Activated T-cell treated with anti-CD3 and anti-CD28 coated beads, Interleukin-2, amount 50 U/mL, for 72 hours (primary cell): ENCODE results near the gene OR4K1. TPM values are rescaled to one million over a fixed set of nuclear protein-coding genes. Genes with fewer than 3 reads are reported as not detected.

Experiments used
- ATAC-seq, 2 donors: fragments of 150-1000 bp; cut with Tn5 transposase; replicated peaks in 1 of 2; 2 replicates each; pipeline ENCODE4 v1.10.0; 2021; ENCODE audit warnings: moderate library complexity in 2 of 2, mild to moderate bottlenecking in 1 of 2
- DNase-seq, 2 donors: peaks; one replicate each; pipeline ENCODE4 v3.0.0; 2021 to 2022; ENCODE audit warnings: mixed read lengths in 1 of 2
- H3K27ac Mint-ChIP-seq: one replicate; pipeline ENCODE4 v1.8.0; 2022; ENCODE audit warnings: mild to moderate bottlenecking, moderate library complexity, mixed read lengths
- H3K27me3 Mint-ChIP-seq: one replicate; pipeline ENCODE4 v1.8.0; 2022; ENCODE audit warnings: low read depth, mixed read lengths
- H3K36me3 Mint-ChIP-seq, 2 donors: one replicate each; pipeline ENCODE4 v1.8.0; 2022; ENCODE audit warnings: mixed read lengths in 2 of 2, mild to moderate bottlenecking in 1 of 2; ENCODE audit not compliant: insufficient read depth in 2 of 2
- H3K4me1 Mint-ChIP-seq: one replicate; pipeline ENCODE4 v1.8.0; 2022; ENCODE audit warnings: low read depth, mixed read lengths
- H3K4me3 Mint-ChIP-seq, 2 donors: one replicate each; pipeline ENCODE4 v1.8.0; 2022; ENCODE audit warnings: mild to moderate bottlenecking in 2 of 2, mixed read lengths in 2 of 2, moderate library complexity in 2 of 2
- H3K9me3 Mint-ChIP-seq, 2 donors: one replicate each; pipeline ENCODE4 v1.8.0; 2022; ENCODE audit warnings: mixed read lengths in 2 of 2
- total RNA-seq, 2 donors: library from RNA; stranded (reverse); gene quantifications; one replicate each; pipeline ENCODE4 v1.2.3, GENCODE V29; 2022

OR4K1 gene, protein sequence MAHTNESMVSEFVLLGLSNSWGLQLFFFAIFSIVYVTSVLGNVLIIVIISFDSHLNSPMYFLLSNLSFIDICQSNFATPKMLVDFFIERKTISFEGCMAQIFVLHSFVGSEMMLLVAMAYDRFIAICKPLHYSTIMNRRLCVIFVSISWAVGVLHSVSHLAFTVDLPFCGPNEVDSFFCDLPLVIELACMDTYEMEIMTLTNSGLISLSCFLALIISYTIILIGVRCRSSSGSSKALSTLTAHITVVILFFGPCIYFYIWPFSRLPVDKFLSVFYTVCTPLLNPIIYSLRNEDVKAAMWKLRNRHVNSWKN
- not detected for total RNA-seq

GRCh38 chr14:19930617-19931016 is at the start of gene OR4K1:
Gene OR4K1, plus strand, starts transcription at chr14:19930917. Its CDS starts 4,750 bp downstream, at chr14:19935667.
- Mint-ChIP-seq H3K27ac (no peak within 1 kb of the TSS), H3K27me3 (no peaks in the 10 kb centered on the region), H3K36me3 (no peaks in the 10 kb centered on the region), H3K9me3 (no peaks in the 10 kb centered on the region), H3K4me1 (no peaks in the 10 kb centered on the region), H3K4me3 (no peak within 1 kb of the TSS)
- no peak for ATAC-seq
- no peak for DNase-seq

- no peak for DNase-seq
- H3K4me1 Mint-ChIP-seq: no peaks in the 10 kb centered on the region
- H3K9me3 Mint-ChIP-seq: peaks cover 13 to 16% of the 10 kb centered on the region in 2 donors
- no peak for ATAC-seq
- peaks cover 5 to 8% of the 10 kb centered on the region in 2 donors for H3K36me3 Mint-ChIP-seq
- H3K4me3 Mint-ChIP-seq: no peak overlapping the region
- H3K27me3 Mint-ChIP-seq: no peaks in the 10 kb centered on the region
- no peak overlapping the region for H3K27ac Mint-ChIP-seq
Measured at GRCh38 chr14:19895282-19895681, 35.4 kb upstream of the OR4K1 start.

DNA sequence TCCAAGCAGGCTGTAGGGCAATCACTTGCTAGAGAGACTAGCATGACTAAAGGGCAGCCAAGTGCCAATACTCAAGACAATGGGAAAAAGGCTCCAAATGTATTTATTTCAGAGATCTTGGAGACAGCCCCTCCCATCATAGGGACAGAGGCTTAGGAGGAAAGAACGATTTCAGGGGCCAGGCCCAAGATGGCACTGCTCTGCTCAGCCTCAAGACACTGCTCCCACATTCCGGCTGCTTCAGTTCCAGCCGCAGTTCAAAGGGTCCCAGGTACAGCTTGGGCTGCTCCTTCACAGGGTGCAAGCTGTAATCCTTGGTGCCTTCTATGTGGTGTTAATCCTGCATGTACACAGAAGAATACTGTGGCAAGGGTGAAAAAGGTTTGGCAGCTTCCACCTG is 29.7 kb upstream of the OR4K1 start:
- Mint-ChIP-seq H3K4me3 (no peak overlapping the region), H3K27me3 (no peaks in the 10 kb centered on the region), H3K27ac (no peak overlapping the region), H3K4me1 (no peaks in the 10 kb centered on the region), H3K36me3 (peaks cover 3 to 6% of the 10 kb centered on the region in 2 donors), H3K9me3 (peaks cover 4 to 16% of the 10 kb centered on the region in 2 donors)
- ATAC-seq: no peak
- DNase-seq: no peak

GRCh38 chr14:19902409-19902808 is 28.3 kb upstream of the OR4K1 start:
- Mint-ChIP-seq H3K36me3 (peaks cover 1 to 3% of the 10 kb centered on the region in 2 donors), H3K4me3 (no peak overlapping the region), H3K9me3 (peaks cover 4 to 10% of the 10 kb centered on the region in 2 donors), H3K27ac (no peak overlapping the region), H3K4me1 (no peaks in the 10 kb centered on the region), H3K27me3 (no peaks in the 10 kb centered on the region)
- ATAC-seq (no peak), DNase-seq (no peak)

GRCh38 chr14:19906665-19907064 is 24.1 kb upstream of the OR4K1 start:
- no peaks in the 10 kb centered on the region for H3K27me3 Mint-ChIP-seq
- DNase-seq: no peak
- H3K4me3 Mint-ChIP-seq: no peak overlapping the region
- no peak overlapping the region for H3K27ac Mint-ChIP-seq
- H3K9me3 Mint-ChIP-seq: peaks cover 1 to 3% of the 10 kb centered on the region in 2 donors
- H3K36me3 Mint-ChIP-seq: peaks cover 0 to 2% of the 10 kb centered on the region in 2 donors
- no peak for ATAC-seq
- no peaks in the 10 kb centered on the region for H3K4me1 Mint-ChIP-seq

DNA sequence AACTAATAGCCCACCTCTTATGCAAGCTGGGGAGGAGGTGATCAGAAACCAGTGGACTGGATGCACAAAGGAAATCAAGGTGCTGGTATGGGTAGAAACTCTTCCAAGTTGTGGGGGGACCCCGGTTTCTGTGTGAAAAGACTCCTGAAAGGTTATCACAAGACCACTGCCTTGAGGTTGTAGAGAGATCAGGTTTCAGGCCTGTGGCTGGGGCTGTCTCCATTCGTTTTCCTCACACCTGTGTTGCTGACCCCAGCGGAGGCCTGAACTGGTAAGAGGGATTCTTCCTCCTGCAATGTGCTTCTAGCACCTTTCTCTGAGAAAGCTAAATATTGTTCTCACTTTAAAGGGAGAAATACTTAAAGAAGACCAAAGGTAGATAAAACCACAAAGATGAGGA is 19.6 kb upstream of the OR4K1 start:
- Mint-ChIP-seq H3K27ac (no peak overlapping the region), H3K27me3 (no peaks in the 10 kb centered on the region), H3K36me3 (peaks cover 0 to 1% of the 10 kb centered on the region in 2 donors), H3K4me3 (no peak overlapping the region), H3K9me3 (peaks cover 1 to 2% of the 10 kb centered on the region in 2 donors), H3K4me1 (no peaks in the 10 kb centered on the region)
- ATAC-seq: no peak
- DNase-seq: no peak

- no peaks in the 10 kb centered on the region for H3K9me3 Mint-ChIP-seq
- H3K27ac Mint-ChIP-seq: no peak overlapping the region
- no peaks in the 10 kb centered on the region for H3K27me3 Mint-ChIP-seq
- H3K4me1 Mint-ChIP-seq: no peaks in the 10 kb centered on the region
- no peak overlapping the region for H3K4me3 Mint-ChIP-seq
- peaks cover 0 to 1% of the 10 kb centered on the region in 2 donors for H3K36me3 Mint-ChIP-seq
- DNase-seq (no peak), ATAC-seq (no peak)
Measured at GRCh38 chr14:19917243-19917642, 13.5 kb upstream of the OR4K1 start.

DNA sequence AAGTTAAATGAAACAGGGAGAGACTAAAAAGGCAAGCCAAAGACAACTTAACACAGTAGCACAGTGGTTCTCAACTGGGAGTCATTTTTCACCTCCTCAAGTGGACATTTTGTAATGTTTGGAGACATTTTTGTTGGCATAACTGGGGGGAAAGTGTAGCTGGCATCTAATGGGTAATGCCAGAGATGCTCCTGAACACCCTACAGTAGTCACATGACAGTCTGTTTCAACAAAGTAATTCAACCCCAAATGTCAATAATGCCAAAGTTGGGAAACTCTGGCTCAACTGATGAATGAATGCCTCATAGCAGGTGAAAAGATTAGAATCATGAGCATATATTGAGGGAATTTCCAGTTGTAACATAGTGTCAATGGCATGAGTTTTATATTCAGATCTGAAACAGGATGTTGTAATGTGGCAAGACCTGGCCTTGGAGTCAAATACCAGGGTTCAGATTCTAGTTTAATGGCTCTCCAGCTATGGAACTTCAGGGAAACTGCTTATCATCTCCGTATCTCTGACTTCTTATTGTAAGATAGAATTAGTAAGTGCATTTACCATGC is 12.7 kb upstream of the OR4K1 start:
- DNase-seq (no peak), ATAC-seq (no peak)
- H3K4me1 Mint-ChIP-seq: no peaks in the 10 kb centered on the region
- H3K9me3 Mint-ChIP-seq: no peaks in the 10 kb centered on the region
- H3K27me3 Mint-ChIP-seq: no peaks in the 10 kb centered on the region
- H3K36me3 Mint-ChIP-seq: peaks cover 0 to under 1% of the 10 kb centered on the region in 2 donors
- no peak overlapping the region for H3K4me3 Mint-ChIP-seq
- no peak overlapping the region for H3K27ac Mint-ChIP-seq

GRCh38 chr14:19918553-19919264 is 12.0 kb upstream of the OR4K1 start:
- Mint-ChIP-seq H3K27me3 (no peaks in the 10 kb centered on the region), H3K27ac (no peak overlapping the region), H3K36me3 (no peaks in the 10 kb centered on the region), H3K9me3 (no peaks in the 10 kb centered on the region), H3K4me3 (no peak overlapping the region), H3K4me1 (no peaks in the 10 kb centered on the region)
- no peak for DNase-seq
- ATAC-seq: no peak

GRCh38 chr14:19920021-19920657 is 10.6 kb upstream of the OR4K1 start, which contains the start of gene OR4K5:
Gene OR4K5, plus strand, starts transcription at chr14:19920607. Its CDS starts 0 bp downstream, at chr14:19920607.
- Mint-ChIP-seq H3K27me3 (no peaks in the 10 kb centered on the region), H3K4me1 (no peaks in the 10 kb centered on the region), H3K4me3 (no peak within 1 kb of the TSS), H3K36me3 (no peaks in the 10 kb centered on the region), H3K9me3 (no peaks in the 10 kb centered on the region), H3K27ac (no peak within 1 kb of the TSS)
- no peak for DNase-seq
- no peak for ATAC-seq

- Mint-ChIP-seq H3K4me3 (no peak overlapping the region), H3K9me3 (peaks cover 0 to 3% of the 10 kb centered on the region in 2 donors), H3K27me3 (no peaks in the 10 kb centered on the region), H3K4me1 (no peaks in the 10 kb centered on the region), H3K27ac (no peak overlapping the region), H3K36me3 (no peaks in the 10 kb centered on the region)
- ATAC-seq (no peak), DNase-seq (no peak)
Measured at GRCh38 chr14:19941668-19942067, 11.0 kb downstream of the OR4K1 start.

- no peaks in the 10 kb centered on the region for H3K27me3 Mint-ChIP-seq
Measured at GRCh38 chr14:19947413-19948090, 16.8 kb downstream of the OR4K1 start.

More at GRCh38 chr14:19947413-19948090, 16.8 kb downstream of the OR4K1 start:
- no peak for ATAC-seq
- no peaks in the 10 kb centered on the region for H3K4me1 Mint-ChIP-seq
- H3K36me3 Mint-ChIP-seq: no peaks in the 10 kb centered on the region
- no peak overlapping the region for H3K4me3 Mint-ChIP-seq
- DNase-seq: no peak
- H3K27ac Mint-ChIP-seq: no peak overlapping the region
- peaks cover 0 to 1% of the 10 kb centered on the region in 2 donors for H3K9me3 Mint-ChIP-seq
